Kidney (tissue), 14 donors: ENCODE measurements around the gene NEGR1. TPM values are rescaled to one million over a fixed set of nuclear protein-coding genes. Genes with fewer than 3 reads are reported as not detected.

Source experiments
- DNase-seq, 5 donors: peaks; one replicate each; pipeline ENCODE4 v3.0.0-alpha.2; 2013 to 2020
- FAIRE-seq: peaks from 2 replicates; lab custom pipeline; 2012; peaks lifted over from hg19 to GRCh38; lab: Jason Lieb, UNC
- H3K27ac ChIP-seq, 2 donors: one replicate each; pipeline ENCODE4 v1.7.0; 2013; ENCODE audit warnings: low read depth in 2 of 2, low read length in 2 of 2, inconsistent platforms in 1 of 2
- H3K27me3 ChIP-seq: one replicate; pipeline ENCODE4 v1.7.1; 2013; ENCODE audit warnings: low read length, inconsistent platforms; ENCODE audit not compliant: control insufficient read depth, insufficient read depth
- H3K36me3 ChIP-seq, 3 donors: one replicate each; pipeline versions ENCODE4 v1.7.0 to v1.7.1; 2013; ENCODE audit warnings: low read length in 3 of 3, control low read depth in 1 of 3, inconsistent platforms in 1 of 3; ENCODE audit not compliant: insufficient read depth in 3 of 3, control insufficient read depth in 2 of 3
- H3K4me1 ChIP-seq, 3 donors: one replicate each; pipeline versions ENCODE4 v1.7.0 to v1.7.1; 2013; ENCODE audit warnings: low read length in 3 of 3, inconsistent platforms in 1 of 3, low read depth in 1 of 3; ENCODE audit not compliant: control insufficient read depth in 2 of 3, insufficient read depth in 2 of 3
- H3K4me3 ChIP-seq, 3 donors: one replicate each; pipeline versions ENCODE4 v1.7.0 to v1.8.1; 2013; ENCODE audit warnings: low read length in 3 of 3, control low read depth in 1 of 3, inconsistent platforms in 1 of 3
- H3K9ac ChIP-seq, 3 donors: one replicate each; pipeline versions ENCODE4 v1.7.0 to v1.7.1; 2013; ENCODE audit warnings: low read length in 3 of 3, control low read depth in 1 of 3, inconsistent platforms in 1 of 3
- H3K9me3 ChIP-seq, 3 donors: one replicate each; pipeline versions ENCODE4 v1.7.0 to v1.7.1; 2013; ENCODE audit warnings: low read length in 3 of 3, control low read depth in 1 of 3, inconsistent platforms in 1 of 3; ENCODE audit not compliant: control insufficient read depth in 2 of 3, insufficient read depth in 1 of 3
- CTCF ChIP-seq: IDR thresholded peaks from 3 replicates; pipeline ENCODE4 v1.5.1; 2012; ENCODE audit warnings: mild to moderate bottlenecking, moderate library complexity, borderline replicate concordance; ENCODE audit not compliant: insufficient read depth; ENCODE audit errors: extremely low read depth
- intact Hi-C: fragments of 100-400 bp; cut with DNase I; formaldehyde crosslinking; loops from one replicate; pipeline ENCODE4 v1.11.1; 2022
- polyA plus RNA-seq: library from polyadenylated mRNA; stranded (reverse); fragments of 350-450 nt; fragmentation: Illumina TruSeq; extraction: RNeasy Lipid Tissue Mini Kit (QIAGEN cat#74804); gene quantifications from one replicate; pipeline ENCODE4 v1.2.3, GENCODE V29; 2014; ENCODE audit warnings: low read depth, low replicate concordance; ENCODE audit not compliant: insufficient read depth
- total RNA-seq: library from RNA; stranded (reverse); fragmentation: NEBNext Ultra II Directional; extraction: Animal tissue kit (Norgen Biotek cat#: 25700); gene quantifications from one replicate; pipeline ENCODE4 v1.2.1, GENCODE V29; 2021
- donor health status: control.
- donor health status: control.
- donor health status: control.
- donor health status: control.
- donor health status: control.
- donor health status: DM: yes; HTN: yes; CAD: no.
- donor health status: Normal renal cell carcinoma (clear cell type).

Gene NEGR1
- total and polyA plus RNA-seq, 2 donors from 2014 or later = 3.0 to 10.2 TPM

- FAIRE-seq (no peak), DNase-seq (no peak)
- intact Hi-C loops = no loop called here
- no peak overlapping the region for H3K4me3 ChIP-seq
- H3K36me3 ChIP-seq = no peaks in the 10 kb centered on the region
- H3K4me1 ChIP-seq = no peaks in the 10 kb centered on the region
- H3K27ac ChIP-seq = no peak overlapping the region
- H3K9ac ChIP-seq = no peak overlapping the region
- H3K9me3 ChIP-seq = no peaks in the 10 kb centered on the region
- H3K27me3 ChIP-seq = no peaks in the 10 kb centered on the region
- TF ChIP-seq CTCF = no peak
Measured at GRCh38 chr1:71533950-71534349, 748.4 kb downstream of the NEGR1 start.

- TF ChIP-seq CTCF = no peak
- intact Hi-C loops = no loop called here
- Histone ChIP-seq H3K9ac (no peak overlapping the region), H3K9me3 (no peaks in the 10 kb centered on the region), H3K27ac (no peak overlapping the region), H3K27me3 (no peaks in the 10 kb centered on the region), H3K4me1 (no peaks in the 10 kb centered on the region), H3K36me3 (no peaks in the 10 kb centered on the region), H3K4me3 (no peak overlapping the region)
- DNase-seq = no peak
- no peak for FAIRE-seq
Measured at GRCh38 chr1:71532343-71532742, 750.0 kb downstream of the NEGR1 start.

GRCh38 chr1:71526824-71527223 is 755.5 kb downstream of the NEGR1 start:
- FAIRE-seq = no peak
- H3K9ac ChIP-seq = no peak overlapping the region
- intact Hi-C loops = no loop called here

More at GRCh38 chr1:71526824-71527223, 755.5 kb downstream of the NEGR1 start:
- H3K9me3 ChIP-seq = no peaks in the 10 kb centered on the region
- no peak for TF ChIP-seq CTCF
- H3K36me3 ChIP-seq = no peaks in the 10 kb centered on the region
- no peaks in the 10 kb centered on the region for H3K27me3 ChIP-seq
- no peak overlapping the region for H3K27ac ChIP-seq
- H3K4me3 ChIP-seq = no peak overlapping the region
- no peak for DNase-seq
- no peaks in the 10 kb centered on the region for H3K4me1 ChIP-seq
